ENCODE results near the gene MYL10.

MYL10 gene

GRCh38 chr7:101595246-101595645, 33.9 kb downstream of the MYL10 start:
- H4K20me1 ChIP-seq (ENCODE audit: control insufficient read depth, insufficient read depth, low read depth, low read length), result no peaks in the 10 kb centered on the region
- no peaks in the 10 kb centered on the region for H3K9me3 ChIP-seq (ENCODE audit: control insufficient read depth, insufficient read depth, low read length)
- H3K9me2 ChIP-seq (replicated peaks; ENCODE audit: control insufficient read depth, low read length), result no peaks in the 10 kb centered on the region
- H3K79me2 ChIP-seq (ENCODE audit: control insufficient read depth, low read length), result no peaks in the 10 kb centered on the region
- H3K36me3 ChIP-seq (ENCODE audit: control insufficient read depth, low read length), result no peaks in the 10 kb centered on the region
- H3K27ac ChIP-seq (ENCODE audit: low read depth, low read length), result no peak overlapping the region
- H3K27me3 ChIP-seq (ENCODE audit: control insufficient read depth, low read length), result peaks cover 13% of the 10 kb centered on the region; the same call in 1 of the 2 replicates
- H3K4me3 ChIP-seq (ENCODE audit: low read length), result no peak overlapping the region
- no peaks in the 10 kb centered on the region for H3K4me1 ChIP-seq (ENCODE audit: control insufficient read depth, low read length)
- no peak overlapping the region for H3K4me2 ChIP-seq (ENCODE audit: low read length)
- TF ChIP-seq CTCF (IDR thresholded peaks at IDR 0.05; ENCODE audit: low read depth, low read length, poor library complexity, severe bottlenecking), result no peak
- no peak for TF ChIP-seq EZH2phosphoT487 (IDR thresholded peaks at IDR 0.05; ENCODE audit: borderline replicate concordance, low read length)
- no peaks in the 10 kb centered on the region for H3F3A ChIP-seq (ENCODE audit: control insufficient read depth, insufficient read depth)

- Histone ChIP-seq H3K9me3 (ENCODE audit: control insufficient read depth, insufficient read depth, low read length) (no peaks in the 10 kb centered on the region), H3K27ac (ENCODE audit: low read depth, low read length) (no peak overlapping the region), H3K4me1 (ENCODE audit: control insufficient read depth, low read length) (no peaks in the 10 kb centered on the region), H4K20me1 (ENCODE audit: control insufficient read depth, insufficient read depth, low read depth, low read length) (no peaks in the 10 kb centered on the region), H3K79me2 (ENCODE audit: control insufficient read depth, low read length) (no peaks in the 10 kb centered on the region), H3K4me3 (ENCODE audit: low read length) (no peak overlapping the region), H3K27me3 (ENCODE audit: control insufficient read depth, low read length) (peaks cover 13% of the 10 kb centered on the region; the same call in 1 of the 2 replicates), H3K9me2 (replicated peaks; ENCODE audit: control insufficient read depth, low read length) (no peaks in the 10 kb centered on the region), H3K4me2 (ENCODE audit: low read length) (no peak overlapping the region), H3F3A (ENCODE audit: control insufficient read depth, insufficient read depth) (no peaks in the 10 kb centered on the region), H3K36me3 (ENCODE audit: control insufficient read depth, low read length) (no peaks in the 10 kb centered on the region)
- TF ChIP-seq CTCF (IDR thresholded peaks at IDR 0.05; ENCODE audit: low read depth, low read length, poor library complexity, severe bottlenecking) (no peak), EZH2phosphoT487 (IDR thresholded peaks at IDR 0.05; ENCODE audit: borderline replicate concordance, low read length) (no peak)
Measured at GRCh38 chr7:101594790-101595189, 34.3 kb downstream of the MYL10 start.

- H3K9me3 ChIP-seq (ENCODE audit: control insufficient read depth, insufficient read depth, low read length), result no peaks in the 10 kb centered on the region
- H3K36me3 ChIP-seq (ENCODE audit: control insufficient read depth, low read length), result no peaks in the 10 kb centered on the region
- H3K27me3 ChIP-seq (ENCODE audit: control insufficient read depth, low read length), result peaks cover 13% of the 10 kb centered on the region; the same call in 1 of the 2 replicates
- no peaks in the 10 kb centered on the region for H3K79me2 ChIP-seq (ENCODE audit: control insufficient read depth, low read length)
- no peaks in the 10 kb centered on the region for H3K4me1 ChIP-seq (ENCODE audit: control insufficient read depth, low read length)
- TF ChIP-seq CTCF (IDR thresholded peaks at IDR 0.05; ENCODE audit: low read depth, low read length, poor library complexity, severe bottlenecking) (no peak), EZH2phosphoT487 (IDR thresholded peaks at IDR 0.05; ENCODE audit: borderline replicate concordance, low read length) (no peak)
- no peaks in the 10 kb centered on the region for H3K9me2 ChIP-seq (replicated peaks; ENCODE audit: control insufficient read depth, low read length)
- no peaks in the 10 kb centered on the region for H3F3A ChIP-seq (ENCODE audit: control insufficient read depth, insufficient read depth)
- no peak overlapping the region for H3K4me2 ChIP-seq (ENCODE audit: low read length)
- no peaks in the 10 kb centered on the region for H4K20me1 ChIP-seq (ENCODE audit: control insufficient read depth, insufficient read depth, low read depth, low read length)
- no peak overlapping the region for H3K4me3 ChIP-seq (ENCODE audit: low read length)
- H3K27ac ChIP-seq (ENCODE audit: low read depth, low read length), result no peak overlapping the region
Measured at GRCh38 chr7:101593556-101593955, 35.5 kb downstream of the MYL10 start.
